Endothelial cell of umbilical vein (primary cell): ENCODE results near the gene LARGE1. TPM values are rescaled to one million over a fixed set of nuclear protein-coding genes. Genes with fewer than 3 reads are reported as not detected.

ENCODE experiments used
- BruUV-seq: library from RNA; stranded (reverse); fragments of 400-500 nt; replicated peaks from 2 replicates; lab custom pipeline; 2021; lab: Mats Ljungman, UMichigan
- CTCF ChIA-PET: fragments of 300-600, 350-600 bp; sonication (Branson Sonifier 250); formaldehyde crosslinking; loops from one replicate; lab custom pipeline; 2021; ENCODE audit warnings: antibody characterized with exemption, inconsistent platforms; lab: Charles Lee
- POLR2A ChIA-PET: fragments of 300-600, 350-600 bp; sonication (Branson Sonifier 250); formaldehyde crosslinking; loops from one replicate; lab custom pipeline; 2021; ENCODE audit warnings: antibody characterized with exemption, inconsistent platforms; lab: Charles Lee
- DNase-seq: peaks from one replicate; pipeline ENCODE4 v3.0.0-alpha.2; 2011; ENCODE audit warnings: low read depth, low spot score
- FAIRE-seq: peaks from 2 replicates; lab custom pipeline; 2011; peaks lifted over from hg19 to GRCh38; lab: Jason Lieb, UNC
- H2AFZ ChIP-seq: 2 replicates; pipeline ENCODE4 v1.6.0; 2012; ENCODE audit warnings: low read depth, low read length, control low read depth, inconsistent platforms
- H3K27ac ChIP-seq: 2 replicates; pipeline ENCODE4 v1.5.1; 2011; ENCODE audit warnings: low read depth, mild to moderate bottlenecking, control low read depth, low read length, moderate library complexity; ENCODE audit not compliant: insufficient read depth
- H3K27me3 ChIP-seq, 2 experiments: 2 replicates each; pipeline versions ENCODE4 v1.6.0 to v1.6.1; 2011; ENCODE audit warnings: low read length in 2 of 2, mixed read lengths in 1 of 2; ENCODE audit not compliant: control insufficient read depth in 2 of 2, insufficient read depth in 2 of 2
- H3K36me3 ChIP-seq, 2 experiments: 2 replicates in 1 of 2; 3 replicates in 1 of 2; pipeline ENCODE4 v1.5.1; 2011; ENCODE audit warnings: low read length in 2 of 2, mild to moderate bottlenecking in 1 of 2, moderate library complexity in 1 of 2; ENCODE audit not compliant: control insufficient read depth in 2 of 2, insufficient read depth in 2 of 2; ENCODE audit errors: extremely low read depth in 1 of 2
- H3K4me1 ChIP-seq: 3 replicates; pipeline ENCODE4 v1.5.1; 2011; ENCODE audit warnings: mild to moderate bottlenecking, low read length; ENCODE audit not compliant: control insufficient read depth, insufficient read depth; ENCODE audit errors: extremely low read depth
- H3K4me2 ChIP-seq: 2 replicates; pipeline ENCODE4 v1.6.1; 2011; ENCODE audit warnings: low read length, control low read depth, mixed read lengths; ENCODE audit not compliant: insufficient read depth
- H3K4me3 ChIP-seq, 3 experiments: fragments of 200-600 bp in 1 of 3; sonication (generic), shearing (Covaris generic) in 1 of 3; replicated peaks in 1 of 3; 2 replicates each; pipeline ENCODE4 v1.5.1; 2011 to 2016; ENCODE audit warnings: control low read depth in 3 of 3, low read length in 3 of 3, mild to moderate bottlenecking in 2 of 3, inconsistent platforms in 1 of 3, low read depth in 1 of 3, moderate library complexity in 1 of 3; ENCODE audit not compliant: insufficient read depth in 1 of 3
- H3K79me2 ChIP-seq: 2 replicates; pipeline ENCODE4 v1.6.0; 2012; ENCODE audit warnings: low read length, inconsistent platforms; ENCODE audit not compliant: control insufficient read depth, insufficient read depth
- H3K9ac ChIP-seq: replicated peaks from 2 replicates; pipeline ENCODE3; 2011; ENCODE audit warnings: low read length, control low read depth; ENCODE audit not compliant: insufficient read depth; ENCODE audit errors: extremely low read depth
- H3K9me1 ChIP-seq: replicated peaks from 3 replicates; pipeline ENCODE4 v1.6.0; 2011; ENCODE audit warnings: mild to moderate bottlenecking, low read length; ENCODE audit not compliant: control insufficient read depth, insufficient read depth; ENCODE audit errors: extremely low read depth
- H3K9me3 ChIP-seq: replicated peaks from 2 replicates; pipeline ENCODE4 v1.5.1; 2012; ENCODE audit warnings: low read length, inconsistent platforms; ENCODE audit not compliant: control insufficient read depth, insufficient read depth
- H4K20me1 ChIP-seq: replicated peaks from 2 replicates; pipeline ENCODE3; 2011; ENCODE audit warnings: mild to moderate bottlenecking, low read length; ENCODE audit not compliant: control insufficient read depth, insufficient read depth; ENCODE audit errors: extremely low read depth
- EZH2 ChIP-seq: IDR thresholded peaks from 2 replicates; pipeline ENCODE4 v1.6.1; 2012; ENCODE audit warnings: borderline replicate concordance, low read depth, mild to moderate bottlenecking, moderate library complexity, low read length, inconsistent platforms; ENCODE audit not compliant: severe bottlenecking
- FOS ChIP-seq: IDR thresholded peaks from 2 replicates; pipeline ENCODE4 v1.6.1; 2011; ENCODE audit warnings: mild to moderate bottlenecking, low read length, moderate library complexity, borderline replicate concordance; ENCODE audit not compliant: insufficient read depth
- GATA2 ChIP-seq: IDR thresholded peaks from 2 replicates; pipeline ENCODE4 v1.7.0; 2011; ENCODE audit warnings: low read depth, mild to moderate bottlenecking, moderate library complexity, mixed read lengths, low read length; ENCODE audit not compliant: insufficient read length, insufficient read depth
- JUN ChIP-seq: IDR thresholded peaks from 2 replicates; pipeline ENCODE4 v1.6.1; 2011; ENCODE audit warnings: borderline replicate concordance, low read depth; ENCODE audit not compliant: insufficient read length, insufficient read depth
- MAX ChIP-seq: IDR thresholded peaks from 2 replicates; pipeline ENCODE4 v1.6.1; 2011; ENCODE audit not compliant: insufficient read depth, insufficient read length
- MYC ChIP-seq: IDR thresholded peaks from one replicate; pipeline ENCODE4 v1.6.1; 2011; ENCODE audit warnings: mild to moderate bottlenecking, low read depth, low read length
- POLR2A ChIP-seq: IDR thresholded peaks from 2 replicates; pipeline ENCODE4 v1.6.1; 2012; ENCODE audit warnings: low read depth, mild to moderate bottlenecking, control low read depth, low read length
- POLR2AphosphoS5 ChIP-seq: IDR thresholded peaks from 2 replicates; pipeline ENCODE4 v1.6.1; 2012; ENCODE audit warnings: low read depth, mild to moderate bottlenecking, control low read depth, low read length, moderate library complexity; ENCODE audit not compliant: insufficient read depth
- dilution Hi-C: fragments of 300-500 bp; cut with MboI; formaldehyde crosslinking; loops from one replicate; pipeline ENCODE4 v1.15.0; 2019; ENCODE audit warnings: low sequenced_read_pairs; ENCODE audit not compliant: extremely low pct_ligation_motif_present
- intact Hi-C: fragments of 100-400 bp; cut with micrococcal nuclease; formaldehyde crosslinking; loops from one replicate; pipeline ENCODE4 v1.10.0; 2022
- polyA plus RNA-seq, 4 experiments: library from polyadenylated mRNA; depleted of rRNA in 3 of 4; stranded (reverse) in 3 of 4; unstranded in 1 of 4; fragments of >200 nt; gene quantifications; 2 replicates each; pipeline versions ENCODE4 v1.2.1 to v1.2.3, GENCODE V29; 2011 to 2012; ENCODE audit warnings: missing spikeins in 1 of 4
- total RNA-seq: library from RNA; stranded (reverse); gene quantifications from 2 replicates; pipeline ENCODE4 v1.2.3, GENCODE V29; 2021
- TF ChIP-seq, protein P1 (sequence below), 2 donors: IDR thresholded peaks; 1 replicate in 1 of 2; 2 replicates in 1 of 2; pipeline ENCODE4 v1.5.1; 2011; ENCODE audit warnings: low read length in 2 of 2, mild to moderate bottlenecking in 2 of 2, moderate library complexity in 2 of 2, control low read depth in 1 of 2, inconsistent platforms in 1 of 2, low read depth in 1 of 2; ENCODE audit not compliant: insufficient read depth in 1 of 2; ENCODE audit errors: extremely low read depth in 1 of 2

The LARGE1 gene
- total and polyA plus RNA-seq, 2 donors (not counting 3 experiments of a cell fraction or from before 2014, with no cell fraction given): 0.95 to 4.4 TPM

DNA sequence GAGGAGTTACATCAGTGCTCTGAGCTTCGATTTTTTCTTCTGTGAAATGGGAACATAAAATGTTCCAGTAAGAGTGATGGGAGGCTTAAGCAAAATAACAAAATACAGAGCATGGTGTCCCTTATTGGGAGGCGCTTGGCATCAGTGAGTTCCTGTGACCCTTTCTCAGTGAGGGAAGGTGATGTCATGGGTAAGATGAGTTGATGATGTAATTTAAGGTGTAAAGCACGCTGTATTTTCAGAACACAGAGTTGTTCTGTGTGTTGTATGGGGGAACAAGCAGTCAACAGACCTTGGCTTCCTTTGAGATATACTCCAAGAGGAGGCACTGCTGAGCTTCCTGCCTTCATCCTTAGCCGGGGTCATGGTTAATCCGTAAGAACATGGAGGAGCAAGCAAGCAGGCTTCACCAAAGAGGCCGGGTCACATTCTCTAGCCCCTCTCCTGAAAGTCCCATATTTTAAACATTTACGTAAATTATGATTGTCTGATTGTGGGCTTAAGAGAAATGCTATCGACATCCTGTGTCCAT is 266.7 kb downstream of the LARGE1 start:
- H3K4me3 ChIP-seq: no peak overlapping the region
- H3K4me1 ChIP-seq: no peaks in the 10 kb centered on the region
- H3K9ac ChIP-seq: no peak overlapping the region
- no peaks in the 10 kb centered on the region for H4K20me1 ChIP-seq
- no peak overlapping the region for H3K4me2 ChIP-seq
- ChIA-PET CTCF (no interaction called here), POLR2A (no interaction called here)
- H2AFZ ChIP-seq: no peak overlapping the region
- H3K9me1 ChIP-seq: no peaks in the 10 kb centered on the region
- no peak for DNase-seq
- H3K9me3 ChIP-seq: peaks cover 4% of the 10 kb centered on the region
- no peak for FAIRE-seq
- dilution Hi-C loops (no loop called here), intact Hi-C loops (no loop called here)
- no peaks in the 10 kb centered on the region for H3K36me3 ChIP-seq
- TF ChIP-seq JUN: no peak
- no peak for TF ChIP-seq POLR2AphosphoS5
- TF ChIP-seq POLR2A: no peak
- TF ChIP-seq EZH2: no peak
- no peak for TF ChIP-seq MYC
- no peak for TF ChIP-seq MAX
- H3K27ac ChIP-seq: no peak overlapping the region
- no peaks in the 10 kb centered on the region for H3K79me2 ChIP-seq
- H3K27me3 ChIP-seq: no peaks in the 10 kb centered on the region
- no TSS peak for BruUV-seq

- no peaks in the 10 kb centered on the region for H3K27me3 ChIP-seq
- no peaks in the 10 kb centered on the region for H3K9me1 ChIP-seq
- FAIRE-seq (no peak), DNase-seq (no peak)
- ChIA-PET POLR2A (no interaction called here), CTCF (no interaction called here)
- no TSS peak for BruUV-seq
- intact Hi-C loops: no loop called here
- no peaks in the 10 kb centered on the region for H3K79me2 ChIP-seq
- no peaks in the 10 kb centered on the region for H4K20me1 ChIP-seq
- peaks cover 4% of the 10 kb centered on the region for H3K9me3 ChIP-seq
- no peak overlapping the region for H2AFZ ChIP-seq
- H3K27ac ChIP-seq: no peak overlapping the region
- dilution Hi-C loops: no loop called here
- no peak overlapping the region for H3K4me2 ChIP-seq
- no peak overlapping the region for H3K9ac ChIP-seq
- no peak overlapping the region for H3K4me3 ChIP-seq
- TF ChIP-seq EZH2 (no peak), MAX (no peak), FOS (no peak), POLR2AphosphoS5 (no peak), POLR2A (no peak), JUN (no peak), MYC (no peak), GATA2 (no peak)
- TF ChIP-seq, protein P1, sequence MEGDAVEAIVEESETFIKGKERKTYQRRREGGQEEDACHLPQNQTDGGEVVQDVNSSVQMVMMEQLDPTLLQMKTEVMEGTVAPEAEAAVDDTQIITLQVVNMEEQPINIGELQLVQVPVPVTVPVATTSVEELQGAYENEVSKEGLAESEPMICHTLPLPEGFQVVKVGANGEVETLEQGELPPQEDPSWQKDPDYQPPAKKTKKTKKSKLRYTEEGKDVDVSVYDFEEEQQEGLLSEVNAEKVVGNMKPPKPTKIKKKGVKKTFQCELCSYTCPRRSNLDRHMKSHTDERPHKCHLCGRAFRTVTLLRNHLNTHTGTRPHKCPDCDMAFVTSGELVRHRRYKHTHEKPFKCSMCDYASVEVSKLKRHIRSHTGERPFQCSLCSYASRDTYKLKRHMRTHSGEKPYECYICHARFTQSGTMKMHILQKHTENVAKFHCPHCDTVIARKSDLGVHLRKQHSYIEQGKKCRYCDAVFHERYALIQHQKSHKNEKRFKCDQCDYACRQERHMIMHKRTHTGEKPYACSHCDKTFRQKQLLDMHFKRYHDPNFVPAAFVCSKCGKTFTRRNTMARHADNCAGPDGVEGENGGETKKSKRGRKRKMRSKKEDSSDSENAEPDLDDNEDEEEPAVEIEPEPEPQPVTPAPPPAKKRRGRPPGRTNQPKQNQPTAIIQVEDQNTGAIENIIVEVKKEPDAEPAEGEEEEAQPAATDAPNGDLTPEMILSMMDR (IDR thresholded peaks at IDR 0.05; ENCODE audit: extremely low read depth in 1 of 2, insufficient read depth in 1 of 2, low read depth in 1 of 2, low read length in 2 of 2): no peak
- no peaks in the 10 kb centered on the region for H3K36me3 ChIP-seq
- no peaks in the 10 kb centered on the region for H3K4me1 ChIP-seq
Observed at GRCh38 chr22:33652615-33653014, 267.7 kb downstream of the LARGE1 start.
